ENCODE measurements around the gene ZNF827.

- TF ChIP-seq, protein P1, sequence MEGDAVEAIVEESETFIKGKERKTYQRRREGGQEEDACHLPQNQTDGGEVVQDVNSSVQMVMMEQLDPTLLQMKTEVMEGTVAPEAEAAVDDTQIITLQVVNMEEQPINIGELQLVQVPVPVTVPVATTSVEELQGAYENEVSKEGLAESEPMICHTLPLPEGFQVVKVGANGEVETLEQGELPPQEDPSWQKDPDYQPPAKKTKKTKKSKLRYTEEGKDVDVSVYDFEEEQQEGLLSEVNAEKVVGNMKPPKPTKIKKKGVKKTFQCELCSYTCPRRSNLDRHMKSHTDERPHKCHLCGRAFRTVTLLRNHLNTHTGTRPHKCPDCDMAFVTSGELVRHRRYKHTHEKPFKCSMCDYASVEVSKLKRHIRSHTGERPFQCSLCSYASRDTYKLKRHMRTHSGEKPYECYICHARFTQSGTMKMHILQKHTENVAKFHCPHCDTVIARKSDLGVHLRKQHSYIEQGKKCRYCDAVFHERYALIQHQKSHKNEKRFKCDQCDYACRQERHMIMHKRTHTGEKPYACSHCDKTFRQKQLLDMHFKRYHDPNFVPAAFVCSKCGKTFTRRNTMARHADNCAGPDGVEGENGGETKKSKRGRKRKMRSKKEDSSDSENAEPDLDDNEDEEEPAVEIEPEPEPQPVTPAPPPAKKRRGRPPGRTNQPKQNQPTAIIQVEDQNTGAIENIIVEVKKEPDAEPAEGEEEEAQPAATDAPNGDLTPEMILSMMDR (conservative IDR thresholded peaks at IDR 0.05), result no peak
- no peak for TF ChIP-seq EZH2 (IDR thresholded peaks at IDR 0.05; ENCODE audit: low read depth)
Measured at GRCh38 chr4:145880355-145880960, 58.2 kb downstream of the ZNF827 start.
